Sigmoid colon (tissue), 4 donors: ENCODE data around the gene NEK4.

Source experiments
- CTCF ChIP-seq, 4 experiments: fragments of 450-650 bp in 3 of 4; fragments of 200-600 bp in 1 of 4; IDR thresholded peaks; one replicate each; pipeline ENCODE4 v1.5.1; 2016 to 2019; ENCODE audit warnings: antibody characterized with exemption in 4 of 4, mild to moderate bottlenecking in 3 of 4, moderate library complexity in 2 of 4
- EP300 ChIP-seq, 4 donors: sonication (generic); formaldehyde crosslinking; IDR thresholded peaks; one replicate each; pipeline ENCODE4 v1.6.1; 2017; ENCODE audit warnings: antibody characterized with exemption in 4 of 4

- TF ChIP-seq CTCF (IDR thresholded peaks at IDR 0.05) (no peak), EP300 (IDR thresholded peaks at IDR 0.05) (no peak)
These were observed 31.1 kb upstream of the NEK4 start for GRCh38 chr3:52801839-52802238.
